ENCODE results near the gene KCTD2.
"Not testable (repeated sequence)": the region's sequence is repeated elsewhere in the genome, so short reads cannot be mapped to it uniquely, and the experiment has no call there.

DNA sequence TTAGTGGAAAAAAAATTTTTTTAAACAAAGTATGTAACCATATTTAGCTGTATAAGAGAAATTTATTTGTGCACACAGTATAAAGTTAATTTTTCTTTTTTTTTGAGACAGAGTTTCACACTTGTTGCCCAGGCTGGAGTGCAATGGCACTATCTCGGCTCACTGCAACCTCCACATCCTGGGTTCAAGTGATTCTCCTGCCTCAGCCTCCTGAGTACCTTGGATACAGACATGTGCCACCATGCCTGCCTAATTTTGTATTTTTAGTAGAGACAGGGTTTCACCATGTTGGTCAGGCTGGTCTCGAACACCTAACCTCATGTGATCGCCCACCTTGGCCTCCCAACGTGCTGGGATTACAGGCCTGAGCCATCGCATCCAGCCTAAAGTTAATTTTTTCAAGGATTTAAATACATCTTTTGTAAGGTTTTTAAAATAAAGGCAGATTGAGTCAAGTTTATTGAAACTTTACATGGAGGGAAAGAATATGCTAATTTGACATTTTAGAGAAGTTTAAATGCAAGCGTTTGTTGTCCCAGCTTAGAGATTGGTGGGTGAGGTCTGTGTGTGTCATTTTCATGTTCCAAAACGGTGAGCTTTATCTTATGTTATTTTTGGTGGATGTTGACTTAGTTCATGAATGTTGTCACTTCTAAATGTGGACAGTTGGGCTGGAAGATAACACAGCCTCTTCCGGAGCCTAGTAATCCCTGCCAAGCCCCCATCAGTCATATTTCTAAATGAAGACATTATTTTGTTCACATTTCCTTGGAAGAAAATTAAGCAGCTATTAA is 24.6 kb downstream of the KCTD2 start:
- not testable (repeated sequence) for TF ChIP-seq CTCF, POLR2A (IDR thresholded peaks at IDR 0.05)
